HG03097 (cell line): ENCODE measurements around the gene TENT5C.

Source experiments
- ATAC-seq: cut with Tn5 transposase; IDR thresholded peaks from one replicate; pipeline ENCODE4 v1.9.1; 2021; ENCODE audit not compliant: unreplicated experiment, low FRiP score

Gene TENT5C

DNA sequence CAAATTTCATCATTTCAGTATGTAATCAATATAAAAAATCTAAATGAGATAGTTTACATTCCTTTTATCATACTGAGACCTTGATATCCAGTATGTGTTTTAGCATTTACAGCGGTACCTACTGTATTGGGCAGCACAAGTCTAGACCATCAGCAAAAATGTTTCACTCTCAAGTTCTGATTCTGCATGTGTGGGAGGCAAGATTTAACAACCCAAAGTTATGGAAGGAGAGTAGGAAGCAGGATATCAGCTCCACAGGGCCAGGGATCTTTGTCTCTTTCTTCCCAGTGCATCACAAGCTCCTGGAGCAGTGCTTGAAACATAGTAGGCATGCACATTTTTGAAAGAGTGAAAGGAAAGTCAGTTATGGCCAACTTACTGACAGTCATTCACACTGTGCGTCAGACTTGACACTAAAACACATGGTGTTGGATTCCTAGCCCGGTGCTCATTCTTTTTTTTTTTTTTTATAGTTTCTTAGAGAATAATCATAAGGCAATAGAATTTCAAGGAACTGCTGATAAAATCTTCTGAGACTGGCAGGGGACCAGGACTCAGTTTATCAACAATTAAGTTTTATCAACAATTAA is 6.1 kb downstream of the TENT5C start:
- ATAC-seq: no peak

DNA sequence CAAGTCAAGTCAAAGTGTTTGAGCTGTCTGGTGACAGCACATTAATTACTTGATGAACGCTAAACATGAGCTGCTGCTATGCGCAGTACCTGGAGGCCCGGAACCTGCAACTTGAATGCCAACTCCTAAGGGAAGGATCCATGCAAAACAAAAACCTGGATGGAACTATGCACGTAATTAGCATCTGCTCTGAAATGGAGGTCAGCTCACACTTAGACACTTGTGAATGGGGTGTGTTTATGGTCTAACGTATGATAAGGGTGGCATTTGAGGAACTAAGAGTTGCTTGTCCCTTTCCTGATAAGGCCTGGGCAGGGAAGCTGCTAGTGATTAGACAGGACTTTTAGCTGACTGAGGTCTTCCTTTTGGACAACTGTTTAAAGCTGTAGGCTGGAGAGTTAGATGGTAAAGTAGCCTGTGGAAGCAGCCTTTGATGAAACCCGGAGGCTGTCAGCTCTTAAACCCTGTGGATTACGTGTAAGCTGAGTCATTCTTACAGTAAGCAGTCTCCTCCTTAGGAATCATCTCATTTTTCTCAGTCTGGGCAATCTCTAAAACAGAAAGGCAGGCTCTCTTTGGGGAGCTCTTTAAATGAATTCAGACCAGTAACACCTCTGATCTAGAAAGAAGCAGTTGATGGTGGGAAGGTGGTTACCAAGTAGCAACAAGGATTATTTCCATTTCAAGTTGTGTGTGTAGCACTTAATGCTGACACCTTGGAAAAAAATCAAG is 6.8 kb downstream of the TENT5C start:
- ATAC-seq: no peak

DNA sequence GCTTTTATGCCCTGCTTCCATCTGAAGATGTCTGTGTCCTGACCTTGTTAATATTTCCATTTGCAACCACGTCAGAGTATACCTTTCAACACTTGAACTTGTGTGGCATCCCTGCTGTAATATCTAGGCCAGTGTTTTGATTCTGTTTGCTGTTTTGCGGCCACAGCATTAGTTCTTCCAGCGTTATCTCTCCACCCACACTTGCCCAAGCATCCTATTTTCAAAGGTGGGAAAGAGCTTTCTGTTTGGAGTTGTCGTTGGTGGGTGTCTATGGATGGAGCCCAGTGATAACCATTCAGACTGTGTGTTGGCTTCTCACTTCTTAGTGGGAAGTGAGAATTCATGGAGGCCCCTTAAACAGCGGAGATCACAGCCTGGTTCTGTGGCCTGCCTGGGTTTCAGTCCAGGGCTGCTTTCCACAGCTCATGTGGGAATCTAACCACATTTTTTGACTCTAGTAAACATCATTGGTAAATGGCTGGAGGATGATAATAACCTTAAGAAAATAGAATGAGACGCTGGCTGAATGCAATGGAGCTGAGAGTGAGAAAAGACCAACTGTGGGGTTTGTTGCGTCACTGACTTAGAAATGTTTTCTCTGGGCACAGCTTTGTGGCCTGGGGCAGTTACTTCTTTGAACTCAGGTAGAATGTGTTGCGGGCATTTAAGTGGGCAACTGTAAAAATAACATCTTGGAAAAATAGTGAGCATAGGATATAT is 7.6 kb downstream of the TENT5C start:
- ATAC-seq: no peak

DNA sequence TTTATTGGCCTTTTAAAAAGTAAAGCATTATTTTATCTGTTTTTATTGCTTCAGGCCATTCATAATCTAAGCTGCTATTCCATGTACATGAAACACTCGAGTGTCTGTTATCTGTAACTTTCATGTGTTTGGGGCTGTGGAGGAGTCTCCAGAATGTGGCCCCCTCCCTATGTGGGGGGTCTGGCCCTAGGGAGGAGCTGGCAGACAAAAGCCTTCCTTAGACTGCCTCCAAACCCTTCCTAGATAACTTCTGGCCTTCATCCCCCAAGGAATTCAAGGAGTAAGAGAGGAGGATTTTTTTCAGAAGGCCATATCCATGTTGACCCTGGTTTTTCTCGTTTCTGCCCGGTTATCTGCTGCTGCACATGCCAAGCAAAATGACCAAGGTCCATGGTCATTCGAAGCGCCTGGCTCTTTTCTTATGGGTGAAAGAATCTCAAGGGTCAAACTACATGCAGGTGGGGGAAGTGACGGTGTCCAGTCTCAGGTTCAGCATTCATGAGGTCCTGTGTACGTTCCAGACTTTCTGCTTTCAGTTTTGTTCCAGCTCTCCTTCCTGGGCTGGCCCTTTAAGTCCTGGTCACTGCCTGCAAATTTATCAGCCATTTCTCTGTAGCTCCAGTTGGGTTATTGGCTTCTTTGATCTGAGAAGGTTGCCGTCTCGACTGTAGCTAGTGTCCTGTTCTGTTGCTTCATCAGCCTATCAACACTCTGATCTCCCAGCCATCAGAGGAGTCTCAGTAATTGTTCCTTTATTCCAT is 8.3 kb downstream of the TENT5C start:
- ATAC-seq: no peak

DNA sequence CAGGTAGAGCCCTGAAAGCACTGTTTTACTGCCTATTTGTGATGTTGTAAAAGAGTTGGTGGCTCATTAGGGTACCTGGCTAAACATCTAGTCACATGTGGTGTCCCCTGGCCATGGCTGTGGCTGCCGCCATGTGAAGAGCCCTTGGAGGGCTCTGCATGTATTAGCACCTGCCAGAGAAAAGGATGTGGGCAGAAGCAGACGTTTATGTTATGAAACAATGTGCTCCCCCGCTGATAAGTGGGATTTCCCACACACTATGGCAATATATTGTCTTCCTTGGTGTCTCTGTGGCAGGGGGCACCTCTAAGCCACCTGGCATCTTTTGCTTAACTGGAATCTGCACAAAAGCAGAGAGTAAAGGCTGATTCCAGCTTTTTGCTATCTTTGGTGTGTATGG is 9.6 kb downstream of the TENT5C start:
- ATAC-seq: no peak

DNA sequence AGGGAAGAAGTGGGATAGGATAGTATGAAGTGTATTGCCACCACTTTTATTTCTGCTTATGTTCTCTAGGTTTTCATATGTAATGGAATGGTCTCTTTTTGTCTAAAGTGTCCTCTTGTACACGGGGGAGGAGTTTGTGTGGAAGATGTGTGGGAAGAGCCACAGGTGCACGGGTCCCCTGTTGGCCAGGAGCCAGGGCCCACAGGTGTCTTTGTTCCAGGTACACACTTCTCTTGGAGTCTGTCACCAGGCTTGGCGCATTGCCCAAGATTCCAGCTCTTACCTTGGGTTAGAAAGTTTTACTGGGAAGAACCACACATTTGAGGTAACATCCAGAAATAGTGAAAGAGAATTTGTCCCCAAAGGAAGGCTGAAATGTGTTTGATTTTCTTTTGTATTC is 10.5 kb downstream of the TENT5C start:
- no peak for ATAC-seq

DNA sequence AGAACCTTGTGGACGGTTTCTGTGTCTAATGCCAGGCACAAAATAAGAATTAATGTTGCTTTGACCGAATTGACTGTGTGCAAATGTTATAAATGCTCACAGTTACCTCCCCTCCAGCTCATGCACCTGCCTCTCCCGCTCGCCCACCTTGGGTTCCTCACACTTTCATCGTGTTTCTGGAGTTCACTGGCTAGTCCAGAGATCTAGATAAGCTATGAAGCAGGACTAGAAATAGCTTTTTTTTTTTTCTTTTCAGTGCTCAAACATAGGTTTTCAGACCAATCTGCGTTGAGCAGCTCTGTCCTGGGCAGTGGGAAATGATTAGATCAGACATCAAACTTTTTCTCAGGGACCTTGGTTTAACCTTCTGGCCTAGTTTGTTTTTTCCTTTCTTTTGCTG is 11.1 kb downstream of the TENT5C start:
- ATAC-seq: no peak

DNA sequence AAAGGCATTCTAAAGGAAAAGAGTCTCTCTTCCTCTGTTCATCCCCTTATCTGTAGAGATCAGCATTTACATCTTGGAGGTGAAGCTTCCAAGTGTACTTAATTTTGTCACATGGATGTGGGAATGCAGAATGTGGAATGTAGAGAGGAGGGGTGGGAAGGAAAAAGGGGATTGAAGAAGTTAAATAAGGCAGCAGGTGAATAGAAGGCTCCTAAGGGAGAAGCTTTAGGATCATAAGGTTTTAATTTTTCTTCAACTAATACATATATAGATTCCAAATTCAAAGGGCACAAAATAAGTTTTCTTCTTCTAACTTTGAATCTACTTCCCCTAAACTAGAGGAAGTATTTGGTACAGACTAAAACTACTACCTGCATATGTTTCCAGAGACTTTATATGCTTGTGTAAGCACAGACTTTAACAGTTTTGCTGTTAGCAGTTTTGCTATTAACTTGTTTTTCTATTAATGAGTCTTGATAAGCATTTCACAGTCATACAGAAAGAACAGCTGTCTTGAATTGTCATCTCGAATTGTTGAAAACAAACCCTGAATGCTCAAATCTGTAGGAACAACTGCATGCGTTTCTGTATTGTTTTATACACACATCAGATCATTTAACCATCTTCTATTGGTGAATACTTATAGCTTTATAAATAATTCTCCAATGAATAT is 12.7 kb downstream of the TENT5C start:
- no peak for ATAC-seq

DNA sequence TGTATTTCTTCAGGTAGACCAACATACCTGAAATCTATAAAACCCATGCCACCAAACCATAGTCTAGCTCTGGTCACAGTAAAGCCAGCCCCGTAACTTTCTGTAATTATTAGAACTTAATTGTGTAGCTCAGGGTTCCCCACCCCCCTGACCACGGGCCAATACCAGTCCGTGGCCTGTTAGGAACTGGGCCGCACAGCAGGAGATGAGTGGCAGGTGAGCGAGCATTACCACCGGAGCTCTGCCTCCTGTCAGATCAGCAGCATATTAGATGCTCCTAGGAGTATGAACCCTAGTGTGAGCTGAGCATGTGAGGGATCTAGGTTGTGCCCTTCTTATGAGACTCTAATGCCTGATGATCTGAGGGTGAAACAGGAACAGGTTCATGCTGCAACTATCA is 14.6 kb downstream of the TENT5C start:
- ATAC-seq: no peak

DNA sequence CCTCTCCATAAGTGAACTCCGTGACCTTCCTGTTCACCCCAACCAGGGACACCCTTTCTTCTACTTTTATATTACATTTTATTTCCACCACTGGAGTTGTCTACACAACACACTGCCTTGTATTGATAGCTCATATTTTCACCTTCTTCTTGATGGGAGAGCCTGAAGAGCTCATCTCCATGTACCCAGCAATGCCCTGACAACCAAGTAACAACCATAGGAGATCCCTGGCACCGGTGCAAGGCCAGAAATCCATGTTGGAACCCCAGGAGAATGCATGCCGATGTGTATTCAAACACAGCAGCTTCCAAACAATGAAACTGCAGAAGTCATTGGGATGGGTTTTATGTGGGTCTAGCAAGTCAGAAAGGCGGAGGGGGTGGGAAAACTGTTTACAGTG is 15.5 kb downstream of the TENT5C start:
- ATAC-seq: no peak

DNA sequence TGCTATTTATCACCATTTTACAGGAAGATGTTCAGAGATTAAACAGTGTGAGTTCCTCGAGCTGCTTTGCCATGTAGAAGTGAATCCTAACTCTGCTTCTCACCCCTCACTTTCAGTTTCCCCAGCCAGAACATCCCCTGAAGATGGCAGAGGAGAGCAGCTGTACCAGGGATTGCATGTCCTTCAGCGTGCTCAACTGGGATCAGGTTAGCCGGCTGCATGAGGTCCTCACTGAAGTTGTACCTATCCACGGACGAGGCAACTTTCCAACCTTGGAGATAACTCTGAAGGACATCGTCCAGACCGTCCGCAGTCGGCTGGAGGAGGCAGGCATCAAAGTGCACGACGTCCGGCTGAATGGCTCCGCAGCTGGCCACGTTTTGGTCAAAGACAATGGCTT is 16.9 kb downstream of the TENT5C start:
- ATAC-seq: no peak

DNA sequence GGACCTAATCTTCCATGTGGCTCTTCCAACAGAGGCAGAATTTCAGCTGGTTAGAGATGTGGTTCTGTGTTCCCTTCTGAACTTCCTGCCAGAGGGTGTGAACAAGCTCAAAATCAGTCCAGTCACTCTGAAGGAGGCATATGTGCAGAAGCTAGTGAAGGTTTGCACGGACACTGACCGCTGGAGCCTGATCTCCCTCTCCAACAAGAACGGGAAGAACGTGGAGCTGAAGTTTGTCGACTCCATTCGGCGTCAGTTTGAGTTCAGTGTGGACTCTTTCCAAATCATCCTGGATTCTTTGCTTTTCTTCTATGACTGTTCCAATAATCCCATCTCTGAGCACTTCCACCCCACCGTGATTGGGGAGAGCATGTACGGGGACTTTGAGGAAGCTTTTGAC is 17.3 kb downstream of the TENT5C start:
- no peak for ATAC-seq

DNA sequence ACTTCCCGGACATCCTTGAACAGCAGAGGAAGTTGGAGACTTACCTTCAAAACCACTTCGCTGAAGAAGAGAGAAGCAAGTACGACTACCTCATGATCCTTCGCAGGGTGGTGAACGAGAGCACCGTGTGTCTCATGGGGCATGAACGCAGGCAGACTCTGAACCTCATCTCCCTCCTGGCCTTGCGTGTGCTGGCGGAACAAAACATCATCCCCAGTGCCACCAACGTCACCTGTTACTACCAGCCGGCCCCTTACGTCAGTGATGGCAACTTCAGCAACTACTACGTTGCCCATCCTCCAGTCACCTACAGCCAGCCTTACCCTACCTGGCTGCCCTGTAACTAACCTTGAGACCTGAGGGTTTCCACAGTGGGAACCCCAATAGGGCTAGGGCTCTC is 17.9 kb downstream of the TENT5C start:
- no peak for ATAC-seq

DNA sequence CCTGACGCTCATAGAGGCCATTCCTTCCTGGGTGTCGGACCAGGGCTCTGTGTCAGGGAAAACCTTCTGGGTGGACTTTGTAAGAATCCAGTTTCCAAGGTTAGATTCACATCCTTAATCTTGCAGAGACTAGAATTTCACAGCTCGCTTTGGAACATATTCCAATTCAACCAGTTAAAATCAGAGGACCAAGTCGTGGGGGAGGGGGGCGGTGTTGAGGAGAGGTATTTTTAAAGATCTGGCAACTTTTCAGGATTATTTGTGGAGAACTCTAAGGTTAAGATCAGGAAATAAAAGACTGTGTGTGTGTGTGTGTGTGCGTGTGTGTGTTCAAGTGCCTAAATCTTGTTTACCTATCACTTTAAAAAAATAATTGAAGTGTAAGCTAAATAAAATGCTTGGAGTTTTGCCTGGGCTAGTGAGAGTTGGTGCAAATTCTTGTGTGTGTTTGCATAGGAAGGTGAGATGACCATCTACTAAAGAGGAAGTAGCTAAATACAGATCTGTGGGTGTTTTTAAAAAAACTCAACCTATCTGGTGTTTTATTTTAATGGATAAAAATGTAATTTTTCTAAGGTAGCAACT is 21.8 kb downstream of the TENT5C start:
- no peak for ATAC-seq

DNA sequence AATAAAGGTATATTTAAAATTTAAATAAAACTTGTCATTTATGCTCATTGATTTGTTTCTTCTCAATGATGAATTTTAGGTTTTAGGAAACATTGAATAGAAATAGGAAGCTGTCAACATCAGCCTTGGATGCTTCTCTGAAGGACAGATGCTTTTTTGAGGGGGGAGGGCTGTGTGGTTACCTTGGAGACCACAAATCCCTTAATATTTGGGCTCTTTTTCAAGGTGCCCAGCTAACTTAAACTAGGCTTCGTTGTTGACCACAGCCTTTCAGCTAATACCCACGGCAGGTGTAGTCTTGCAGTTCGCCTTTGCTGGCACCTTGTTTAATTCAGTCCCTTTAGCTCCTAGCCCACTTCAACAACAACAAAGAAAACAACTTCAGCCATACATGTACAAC is 22.5 kb downstream of the TENT5C start:
- ATAC-seq: no peak

DNA sequence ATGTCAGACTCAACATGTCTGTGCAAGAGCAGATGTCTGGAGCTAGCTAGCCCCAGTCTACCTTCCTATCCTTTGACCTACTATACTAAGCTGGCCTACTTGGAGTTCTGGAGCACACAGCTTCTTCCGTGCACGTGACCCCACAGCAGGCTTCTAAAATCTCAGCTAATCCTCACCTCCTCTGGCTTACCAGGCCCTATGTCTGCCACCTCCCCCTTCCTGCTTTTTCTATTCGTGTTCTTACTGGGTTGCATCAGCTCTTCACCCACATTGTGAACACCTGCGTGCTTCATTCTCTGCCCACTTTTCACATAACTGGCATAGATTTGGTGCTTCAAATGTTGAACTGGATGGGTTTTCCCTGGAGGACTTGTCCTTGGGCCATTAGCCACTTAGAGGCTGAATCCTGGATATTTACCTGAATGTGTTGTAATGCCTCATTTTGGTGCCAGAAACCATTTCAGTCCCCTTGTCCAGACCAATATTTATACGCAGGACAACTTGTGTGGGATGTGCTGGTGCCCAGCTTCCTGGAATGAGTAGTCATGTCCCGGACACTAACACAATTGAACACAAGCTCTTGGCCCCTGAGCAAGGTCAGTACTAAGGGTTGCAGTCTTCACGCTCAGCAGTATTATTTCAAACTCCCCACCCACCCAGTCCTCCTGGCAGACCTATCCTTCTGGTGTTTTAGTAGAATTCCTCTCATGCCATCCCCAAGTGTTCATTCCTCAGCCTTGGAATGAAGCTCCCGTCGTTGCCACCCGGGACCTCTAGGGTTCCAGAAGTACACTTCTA is 24.0 kb downstream of the TENT5C start:
- ATAC-seq: no peak

DNA sequence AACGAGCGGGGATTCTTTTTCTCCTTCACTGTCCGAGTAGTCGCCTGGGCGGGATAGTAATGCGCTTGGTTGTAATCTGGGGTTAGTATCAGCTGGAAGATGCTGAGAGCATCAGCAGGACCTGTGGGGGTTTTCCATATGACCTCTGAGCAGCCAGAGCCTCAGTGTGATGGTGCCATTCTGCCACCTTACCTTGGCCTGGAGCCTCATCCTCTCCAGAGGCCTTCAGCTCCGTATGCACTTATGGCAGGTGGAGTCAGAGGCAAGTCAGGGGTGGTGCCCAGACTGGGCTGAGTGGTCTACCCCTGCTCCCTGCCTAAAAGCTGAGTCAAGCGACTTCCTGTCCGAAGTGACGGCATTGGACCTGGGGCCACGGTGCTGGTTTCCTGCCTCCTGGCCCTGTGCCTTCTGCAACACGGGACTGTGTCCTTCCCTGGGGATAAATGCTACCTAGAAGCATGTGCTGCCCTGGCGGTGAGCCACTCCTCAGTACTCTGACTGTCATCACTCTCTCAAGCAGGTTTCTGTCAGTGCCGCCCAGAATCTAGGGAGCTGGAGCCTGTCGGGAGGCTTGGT is 24.7 kb downstream of the TENT5C start:
- ATAC-seq: no peak

DNA sequence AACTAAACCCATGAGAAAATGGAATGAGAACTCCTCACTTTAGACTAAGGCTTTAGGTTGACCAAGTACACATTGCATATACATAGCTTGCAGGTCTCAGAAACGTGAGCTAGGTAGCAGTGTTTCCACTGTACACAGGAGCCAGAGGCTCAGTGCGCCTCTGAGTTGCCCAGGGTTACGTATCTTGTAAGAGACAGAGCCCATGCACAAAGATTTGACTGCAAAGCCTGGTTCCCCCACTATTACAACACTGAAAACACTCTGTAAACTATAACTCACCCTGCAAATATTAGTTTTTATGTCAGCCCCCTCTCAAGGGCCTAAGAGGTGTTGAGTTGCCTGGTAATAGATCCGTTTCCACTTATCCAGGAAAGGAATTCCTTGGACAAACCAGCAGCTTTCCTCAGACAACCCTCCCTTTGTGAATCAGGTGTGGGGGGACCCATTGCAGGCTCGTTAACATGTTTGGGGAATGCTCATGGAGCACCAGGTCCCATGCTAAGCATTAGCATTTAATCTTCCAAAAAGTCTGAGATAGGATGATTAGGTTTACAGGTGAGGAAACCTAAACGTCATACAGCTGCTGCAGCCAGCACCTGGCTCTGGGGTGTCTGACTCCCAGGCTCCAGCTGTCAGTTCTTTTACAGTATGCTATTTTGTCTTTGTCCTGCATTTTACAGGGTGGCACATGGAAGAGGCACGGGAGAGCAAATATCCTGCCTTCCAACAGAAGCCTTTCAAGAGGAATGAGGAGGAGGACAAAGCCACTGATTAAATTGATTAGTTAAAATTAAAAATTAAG is 25.7 kb downstream of the TENT5C start:
- no peak for ATAC-seq
